K562 (cell line): ENCODE results near the gene HSPB8. TPM values are rescaled to one million over a fixed set of nuclear protein-coding genes. Genes with fewer than 3 reads are reported as not detected.

Experiments
- C11orf30 ChIP-seq: fragments of 450-650 bp; IDR thresholded peaks from 2 replicates; pipeline ENCODE4 v1.6.1; 2016; ENCODE audit warnings: low read depth, mild to moderate bottlenecking
- RCOR1 ChIP-seq, 2 experiments: IDR thresholded peaks; 2 replicates each; pipeline ENCODE4 v1.6.1; 2012; ENCODE audit warnings: low read depth in 2 of 2, low read length in 2 of 2, borderline replicate concordance in 1 of 2, improper control_type of control experiment in 1 of 2
- ZNF57 ChIP-seq: fragments of 450-650 bp; formaldehyde crosslinking; IDR thresholded peaks from 2 replicates; pipeline ENCODE4 v1.4.0; 2020; ENCODE audit warnings: mild to moderate bottlenecking, moderate library complexity
- ZNF830 ChIP-seq: fragments of 250-450 bp; sonication (Bioruptor Pico); IDR thresholded peaks from 2 replicates; pipeline ENCODE4 v1.5.0; 2021; ENCODE audit warnings: mild to moderate bottlenecking
- polyA plus RNA-seq, 8 experiments: library from polyadenylated mRNA; depleted of rRNA in 4 of 8; stranded (reverse) in 5 of 8; unstranded in 3 of 8; fragments of >200 nt; fragmentation: Nextera tagmentation in 2 of 8; fragmentation: Illumina TruSeq in 1 of 8; extraction: Ambion mirVana in 2 of 8; extraction: Trizol in 1 of 8; gene quantifications; 2 replicates each; pipeline versions ENCODE4 v1.2.1 to v1.2.3, GENCODE V29; 2011 to 2014; ENCODE audit warnings: inconsistent platforms in 1 of 8, missing spikeins in 1 of 8
- total RNA-seq, 7 experiments: library from RNA; depleted of rRNA in 6 of 7; stranded (reverse); fragments of >200 nt in 6 of 7; fragmentation: Illumina TruSeq in 2 of 7; extraction: Trizol in 2 of 7; gene quantifications; 2 replicates each; pipeline versions ENCODE4 v1.2.1 to v1.2.3, GENCODE V29; 2011 to 2021; ENCODE audit warnings: low replicate concordance in 1 of 7
- TF ChIP-seq, protein P1 (sequence below): fragments of 450-650 bp; IDR thresholded peaks from 2 replicates; pipeline ENCODE4 v1.6.1; 2017; ENCODE audit warnings: antibody characterized with exemption
- TF ChIP-seq, protein P2 (sequence below): fragments of 250-450 bp; sonication (Bioruptor Pico); IDR thresholded peaks from 2 replicates; pipeline ENCODE4 v1.4.0; 2020
- TF ChIP-seq, protein P3 (sequence below), 2 experiments: fragments of 450-650 bp; conservative IDR thresholded peaks; 2 replicates each; pipeline ENCODE4 v1.6.1; 2017; ENCODE audit warnings: mild to moderate bottlenecking in 2 of 2, moderate library complexity in 2 of 2

Gene HSPB8
- total and polyA plus RNA-seq, 9 of the 15 experiments (the other 6 are each of a cell fraction or from before 2014, with no cell fraction given), result 0.13 TPM; not detected in 8

DNA sequence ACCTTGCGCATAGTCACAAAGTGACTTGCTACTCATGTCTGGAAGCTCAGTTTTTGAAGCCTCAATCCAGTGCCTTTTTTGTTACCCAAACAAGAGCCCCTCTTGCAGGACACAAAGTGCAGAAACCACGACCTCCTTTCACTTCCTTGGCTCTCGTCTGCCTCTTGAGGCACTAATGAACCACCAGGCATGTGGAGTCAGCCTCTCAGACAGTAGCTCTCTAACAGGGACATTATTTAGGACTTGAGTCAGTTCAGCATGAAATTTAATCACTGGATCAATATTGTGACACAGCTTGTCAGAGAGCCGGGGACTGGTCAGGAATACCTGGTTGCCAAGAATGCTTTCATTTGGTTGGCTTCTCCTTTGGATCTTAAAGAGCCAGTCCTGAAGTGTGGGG lies 46.7 kb downstream of the HSPB8 start (continued):
- TF ChIP-seq, protein P1, sequence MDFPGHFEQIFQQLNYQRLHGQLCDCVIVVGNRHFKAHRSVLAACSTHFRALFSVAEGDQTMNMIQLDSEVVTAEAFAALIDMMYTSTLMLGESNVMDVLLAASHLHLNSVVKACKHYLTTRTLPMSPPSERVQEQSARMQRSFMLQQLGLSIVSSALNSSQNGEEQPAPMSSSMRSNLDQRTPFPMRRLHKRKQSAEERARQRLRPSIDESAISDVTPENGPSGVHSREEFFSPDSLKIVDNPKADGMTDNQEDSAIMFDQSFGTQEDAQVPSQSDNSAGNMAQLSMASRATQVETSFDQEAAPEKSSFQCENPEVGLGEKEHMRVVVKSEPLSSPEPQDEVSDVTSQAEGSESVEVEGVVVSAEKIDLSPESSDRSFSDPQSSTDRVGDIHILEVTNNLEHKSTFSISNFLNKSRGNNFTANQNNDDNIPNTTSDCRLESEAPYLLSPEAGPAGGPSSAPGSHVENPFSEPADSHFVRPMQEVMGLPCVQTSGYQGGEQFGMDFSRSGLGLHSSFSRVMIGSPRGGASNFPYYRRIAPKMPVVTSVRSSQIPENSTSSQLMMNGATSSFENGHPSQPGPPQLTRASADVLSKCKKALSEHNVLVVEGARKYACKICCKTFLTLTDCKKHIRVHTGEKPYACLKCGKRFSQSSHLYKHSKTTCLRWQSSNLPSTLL, result no peak
- TF ChIP-seq ZNF57 (CRISPR knock-in tag) (no peak), C11orf30 (no peak), ZNF830 (CRISPR knock-in tag) (no peak), RCOR1 (IDR thresholded peaks at IDR 0.05; ENCODE audit: borderline replicate concordance in 1 of 2, low read depth in 2 of 2, low read length in 2 of 2) (no peak)
- TF ChIP-seq, protein P2, sequence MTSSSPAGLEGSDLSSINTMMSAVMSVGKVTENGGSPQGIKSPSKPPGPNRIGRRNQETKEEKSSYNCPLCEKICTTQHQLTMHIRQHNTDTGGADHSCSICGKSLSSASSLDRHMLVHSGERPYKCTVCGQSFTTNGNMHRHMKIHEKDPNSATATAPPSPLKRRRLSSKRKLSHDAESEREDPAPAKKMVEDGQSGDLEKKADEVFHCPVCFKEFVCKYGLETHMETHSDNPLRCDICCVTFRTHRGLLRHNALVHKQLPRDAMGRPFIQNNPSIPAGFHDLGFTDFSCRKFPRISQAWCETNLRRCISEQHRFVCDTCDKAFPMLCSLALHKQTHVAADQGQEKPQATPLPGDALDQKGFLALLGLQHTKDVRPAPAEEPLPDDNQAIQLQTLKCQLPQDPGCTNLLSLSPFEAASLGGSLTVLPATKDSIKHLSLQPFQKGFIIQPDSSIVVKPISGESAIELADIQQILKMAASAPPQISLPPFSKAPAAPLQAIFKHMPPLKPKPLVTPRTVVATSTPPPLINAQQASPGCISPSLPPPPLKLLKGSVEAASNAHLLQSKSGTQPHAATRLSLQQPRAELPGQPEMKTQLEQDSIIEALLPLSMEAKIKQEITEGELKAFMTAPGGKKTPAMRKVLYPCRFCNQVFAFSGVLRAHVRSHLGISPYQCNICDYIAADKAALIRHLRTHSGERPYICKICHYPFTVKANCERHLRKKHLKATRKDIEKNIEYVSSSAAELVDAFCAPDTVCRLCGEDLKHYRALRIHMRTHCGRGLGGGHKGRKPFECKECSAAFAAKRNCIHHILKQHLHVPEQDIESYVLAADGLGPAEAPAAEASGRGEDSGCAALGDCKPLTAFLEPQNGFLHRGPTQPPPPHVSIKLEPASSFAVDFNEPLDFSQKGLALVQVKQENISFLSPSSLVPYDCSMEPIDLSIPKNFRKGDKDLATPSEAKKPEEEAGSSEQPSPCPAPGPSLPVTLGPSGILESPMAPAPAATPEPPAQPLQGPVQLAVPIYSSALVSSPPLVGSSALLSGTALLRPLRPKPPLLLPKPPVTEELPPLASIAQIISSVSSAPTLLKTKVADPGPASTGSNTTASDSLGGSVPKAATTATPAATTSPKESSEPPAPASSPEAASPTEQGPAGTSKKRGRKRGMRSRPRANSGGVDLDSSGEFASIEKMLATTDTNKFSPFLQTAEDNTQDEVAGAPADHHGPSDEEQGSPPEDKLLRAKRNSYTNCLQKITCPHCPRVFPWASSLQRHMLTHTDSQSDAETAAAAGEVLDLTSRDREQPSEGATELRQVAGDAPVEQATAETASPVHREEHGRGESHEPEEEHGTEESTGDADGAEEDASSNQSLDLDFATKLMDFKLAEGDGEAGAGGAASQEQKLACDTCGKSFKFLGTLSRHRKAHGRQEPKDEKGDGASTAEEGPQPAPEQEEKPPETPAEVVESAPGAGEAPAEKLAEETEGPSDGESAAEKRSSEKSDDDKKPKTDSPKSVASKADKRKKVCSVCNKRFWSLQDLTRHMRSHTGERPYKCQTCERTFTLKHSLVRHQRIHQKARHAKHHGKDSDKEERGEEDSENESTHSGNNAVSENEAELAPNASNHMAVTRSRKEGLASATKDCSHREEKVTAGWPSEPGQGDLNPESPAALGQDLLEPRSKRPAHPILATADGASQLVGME (CRISPR knock-in tag), result no peak
- TF ChIP-seq, protein P3, sequence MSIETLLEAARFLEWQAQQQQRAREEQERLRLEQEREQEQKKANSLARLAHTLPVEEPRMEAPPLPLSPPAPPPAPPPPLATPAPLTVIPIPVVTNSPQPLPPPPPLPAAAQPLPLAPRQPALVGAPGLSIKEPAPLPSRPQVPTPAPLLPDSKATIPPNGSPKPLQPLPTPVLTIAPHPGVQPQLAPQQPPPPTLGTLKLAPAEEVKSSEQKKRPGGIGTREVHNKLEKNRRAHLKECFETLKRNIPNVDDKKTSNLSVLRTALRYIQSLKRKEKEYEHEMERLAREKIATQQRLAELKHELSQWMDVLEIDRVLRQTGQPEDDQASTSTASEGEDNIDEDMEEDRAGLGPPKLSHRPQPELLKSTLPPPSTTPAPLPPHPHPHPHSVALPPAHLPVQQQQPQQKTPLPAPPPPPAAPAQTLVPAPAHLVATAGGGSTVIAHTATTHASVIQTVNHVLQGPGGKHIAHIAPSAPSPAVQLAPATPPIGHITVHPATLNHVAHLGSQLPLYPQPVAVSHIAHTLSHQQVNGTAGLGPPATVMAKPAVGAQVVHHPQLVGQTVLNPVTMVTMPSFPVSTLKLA (conservative IDR thresholded peaks at IDR 0.05), result no peak
